ENCODE measurements around the gene RASGRF1.

GRCh38 chr15:78923015-78923414 is 167.6 kb downstream of the RASGRF1 start:
- TF ChIP-seq POLR2A (IDR thresholded peaks at IDR 0.05; ENCODE audit: low read depth, low read length) (no peak), TAF1 (IDR thresholded peaks at IDR 0.05; ENCODE audit: borderline replicate concordance, low read depth, low read length) (no peak)

Measured in GM12892 (cell line).